ENCODE results near the gene DLG2.
"Not testable (repeated sequence)": the region's sequence is repeated elsewhere in the genome, so short reads cannot be mapped to it uniquely, and the experiment has no call there.

DLG2 gene

GRCh38 chr11:85316967-85317366 lies 310.2 kb downstream of the DLG2 start:
- no peak for DNase-seq (ENCODE audit: low read depth)

GRCh38 chr11:85313741-85314140 lies 313.4 kb downstream of the DLG2 start:
- no peak for DNase-seq (ENCODE audit: low read depth)

GRCh38 chr11:85310479-85310878 lies 316.7 kb downstream of the DLG2 start:
- no peak for DNase-seq (ENCODE audit: low read depth)

- DNase-seq (ENCODE audit: low read depth), result no peak
Measured at GRCh38 chr11:85307366-85307765, 319.8 kb downstream of the DLG2 start.

DNA sequence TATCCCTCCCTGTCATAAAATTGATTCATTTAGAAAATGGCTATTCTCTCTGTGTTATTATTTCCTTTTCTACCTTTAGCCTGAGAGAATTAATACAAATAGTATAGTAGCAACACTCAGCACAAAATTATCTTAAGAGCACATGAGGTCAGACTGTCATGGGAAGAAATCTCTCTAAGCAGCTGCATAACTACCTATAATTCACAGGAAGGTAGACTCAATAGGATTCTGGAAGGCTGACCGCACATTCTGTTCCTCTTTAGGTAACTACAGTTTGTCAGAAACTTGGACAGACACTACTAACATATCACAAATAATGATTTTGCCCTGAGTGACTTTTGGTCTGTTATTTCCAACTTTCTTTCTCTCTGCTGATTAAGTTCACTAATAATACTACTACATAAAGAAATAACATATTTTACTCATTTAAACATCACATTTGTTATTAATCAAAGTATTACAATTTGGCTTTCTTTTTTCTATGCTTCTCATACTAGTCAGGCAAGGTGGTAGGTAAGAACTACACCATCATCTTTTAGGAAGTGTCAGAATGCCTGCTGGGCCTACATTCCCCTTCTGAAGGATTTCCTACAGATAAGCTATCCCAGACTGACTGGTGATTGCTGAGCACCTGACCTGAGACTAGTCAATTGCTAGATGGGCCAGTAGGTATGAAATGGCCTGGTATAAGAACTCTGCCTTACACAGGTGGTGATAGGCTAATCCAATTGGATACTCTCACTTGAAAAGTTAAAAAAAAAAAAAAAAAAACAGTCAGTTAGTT lies 325.1 kb downstream of the DLG2 start:
- DNase-seq (ENCODE audit: low read depth), result no peak

DNA sequence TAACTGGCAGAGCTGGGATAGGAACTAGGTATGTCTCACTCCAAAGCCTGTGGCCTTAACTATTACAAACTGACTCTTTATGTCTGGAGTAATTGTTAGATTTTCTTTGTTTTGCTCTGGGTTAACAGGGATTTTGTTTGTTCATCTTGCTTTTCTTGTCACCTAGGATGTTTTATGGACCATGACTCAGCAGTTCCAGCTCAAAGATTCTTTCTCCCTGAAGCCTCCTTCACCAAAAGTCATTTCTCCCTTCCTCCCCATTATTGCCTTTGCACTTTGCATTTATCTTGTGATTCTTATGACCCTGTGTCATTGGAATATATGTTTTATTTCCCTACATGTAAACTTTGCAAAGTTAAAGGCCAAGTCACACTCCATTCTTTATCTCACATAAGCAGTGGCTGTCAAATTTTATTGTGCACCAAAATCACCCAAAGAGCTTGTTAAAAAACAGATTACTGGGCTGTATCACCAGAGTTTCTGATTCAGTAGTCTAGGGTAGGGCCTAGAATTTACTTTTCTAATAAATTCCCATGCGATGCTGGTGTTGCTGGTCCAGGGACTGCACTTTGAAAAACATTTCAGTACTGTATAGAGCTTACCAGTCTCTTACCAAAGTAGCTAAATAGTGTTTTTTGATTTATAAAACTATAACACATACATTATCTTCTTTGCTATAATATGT lies 327.7 kb downstream of the DLG2 start:
- no peak for DNase-seq (ENCODE audit: low read depth)

DNA sequence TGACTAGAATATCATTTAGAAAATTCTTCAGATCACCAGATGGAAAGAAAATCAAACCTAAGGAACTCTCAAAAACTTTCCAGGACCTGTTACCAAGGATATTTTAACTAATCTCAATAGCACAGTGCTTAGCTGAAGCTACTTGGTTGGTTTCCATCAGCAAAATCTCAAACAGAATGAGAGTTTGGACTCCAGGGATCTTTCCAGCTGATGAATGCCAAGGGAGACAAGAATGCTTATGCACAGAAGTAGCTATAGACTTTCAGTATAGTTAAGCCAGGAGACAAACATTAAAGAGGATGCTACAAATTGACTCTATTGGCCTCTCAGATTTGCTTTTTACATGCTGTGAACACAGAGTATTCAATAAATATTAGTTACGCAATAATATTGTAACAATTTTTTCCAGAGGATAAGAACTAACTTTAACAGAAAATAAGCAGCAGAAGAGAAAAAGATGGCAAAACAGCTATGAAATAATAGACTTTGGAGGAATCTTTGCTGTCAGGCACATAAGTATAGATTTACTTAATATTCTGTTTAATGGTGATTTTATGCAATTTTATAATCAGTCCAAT lies 331.4 kb downstream of the DLG2 start:
- no peak for DNase-seq (ENCODE audit: low read depth)

- DNase-seq (ENCODE audit: low read depth), result no peak
Measured at GRCh38 chr11:85281550-85281949, 345.6 kb downstream of the DLG2 start.

GRCh38 chr11:85279267-85279666 lies 347.9 kb downstream of the DLG2 start:
- no peak for DNase-seq (ENCODE audit: low read depth)

DNA sequence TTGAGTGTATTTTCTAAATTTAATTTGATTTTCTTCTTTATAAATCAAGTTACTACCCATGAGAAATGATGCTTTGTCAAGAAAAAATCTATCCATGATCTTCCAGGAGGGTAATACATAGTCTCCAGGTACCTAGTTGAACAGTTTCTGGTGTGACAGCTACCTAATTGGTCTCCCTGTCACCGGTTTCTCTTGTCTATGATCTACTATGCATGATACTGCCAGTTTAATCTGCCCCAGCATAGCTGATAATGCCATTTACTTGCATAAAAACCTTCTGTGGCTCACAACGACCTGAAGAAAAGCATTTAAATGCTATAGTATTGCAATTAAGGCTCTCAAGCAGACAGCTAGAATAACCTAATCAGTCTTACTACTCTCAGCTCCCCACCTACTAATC lies 349.5 kb downstream of the DLG2 start:
- DNase-seq (ENCODE audit: low read depth), result no peak

DNA sequence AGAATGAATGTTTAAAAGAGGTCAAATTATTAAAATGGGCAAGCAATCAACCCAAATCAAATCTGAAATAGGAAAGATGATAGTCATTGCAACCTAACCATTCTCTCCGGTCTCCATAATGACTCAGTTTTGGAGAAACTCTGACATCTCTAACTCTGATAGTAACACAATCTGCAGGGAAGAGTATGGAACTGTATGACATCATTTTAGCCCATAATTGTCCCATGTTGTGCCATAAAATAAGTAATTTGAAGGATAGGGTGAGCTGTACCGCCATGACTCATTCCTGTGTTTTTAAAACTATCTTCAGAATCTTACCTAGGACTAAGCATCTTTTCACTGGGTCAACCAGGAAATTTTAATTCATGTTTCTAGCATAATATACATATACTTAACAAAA lies 350.8 kb downstream of the DLG2 start:
- no peak for DNase-seq (ENCODE audit: low read depth)

DNA sequence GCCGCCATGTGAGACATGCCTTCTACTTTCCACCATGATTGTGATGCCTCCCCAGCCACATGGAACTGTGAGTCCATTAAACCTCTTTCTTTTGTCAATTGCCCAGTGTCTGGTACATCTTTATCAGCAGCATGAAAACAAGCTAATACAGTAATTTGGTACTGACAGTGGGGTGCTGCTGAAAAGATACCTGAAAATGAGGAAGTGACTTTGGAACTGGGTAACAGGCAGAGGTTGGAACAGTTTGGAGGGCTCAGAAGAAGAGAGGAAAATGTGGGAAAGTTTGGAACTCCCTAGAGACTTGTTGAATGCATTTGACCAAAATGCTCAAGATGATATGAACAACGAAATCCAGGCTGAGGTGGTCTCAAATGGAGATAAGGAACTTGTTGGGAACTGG lies 356.8 kb downstream of the DLG2 start:
- not testable (repeated sequence) for DNase-seq (ENCODE audit: low read depth)

DNA sequence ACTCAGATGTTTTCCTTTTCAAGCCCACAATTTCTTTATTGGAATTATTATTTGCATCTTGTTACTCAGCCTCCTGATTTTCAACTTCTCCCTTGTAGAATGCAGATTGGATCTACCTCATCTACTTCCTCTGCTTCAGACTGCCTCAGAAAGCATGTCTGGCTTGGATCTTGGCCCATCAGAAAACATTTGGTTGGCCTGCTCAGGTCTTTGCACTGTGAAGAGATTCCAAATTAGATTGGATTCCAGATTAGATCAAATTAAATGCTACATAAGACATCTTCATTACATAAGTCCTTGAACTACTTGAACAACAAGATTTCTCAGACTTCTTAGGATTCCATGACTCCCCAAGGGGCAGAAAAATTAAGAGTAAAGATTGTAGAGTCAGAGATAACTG lies 358.0 kb downstream of the DLG2 start:
- no peak for DNase-seq (ENCODE audit: low read depth)

DNA sequence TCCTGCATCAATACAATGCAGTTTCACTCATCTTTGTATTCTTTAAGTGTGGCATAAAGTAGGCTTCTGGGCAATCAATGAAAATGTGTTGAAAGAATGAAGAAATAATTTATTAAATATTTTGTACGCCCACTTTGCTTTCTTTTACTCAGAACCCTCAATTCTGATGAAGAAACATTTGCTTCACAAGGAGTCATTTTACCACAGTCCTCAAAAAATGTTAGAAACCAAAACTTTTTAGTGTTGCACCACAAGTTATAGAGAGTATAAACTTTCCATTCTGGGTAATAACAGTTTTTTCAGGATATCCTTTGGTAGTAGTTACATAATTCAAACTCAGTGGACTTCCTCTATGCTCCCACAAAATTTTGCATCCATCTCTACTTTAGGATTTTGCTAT lies 360.5 kb downstream of the DLG2 start:
- DNase-seq (ENCODE audit: low read depth), result no peak

DNA sequence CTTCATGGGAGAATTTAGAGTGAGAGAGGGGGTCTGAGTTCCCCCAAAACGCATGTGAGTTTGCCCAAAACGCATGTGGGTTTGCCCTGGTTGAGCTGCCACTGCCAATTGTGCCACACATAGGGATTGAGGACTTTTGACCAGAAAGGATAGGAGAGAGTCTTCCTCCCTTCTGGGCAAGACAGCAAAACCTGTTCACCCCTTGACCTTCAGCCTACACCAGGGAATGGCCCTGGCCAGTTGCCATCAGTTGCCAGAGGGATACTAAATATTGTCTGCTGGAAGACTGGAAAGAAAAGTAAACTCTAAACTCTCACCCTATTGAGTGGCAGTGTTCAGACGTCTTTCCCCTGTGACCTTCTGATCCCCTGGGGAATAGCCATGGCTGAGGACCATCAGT lies 363.8 kb downstream of the DLG2 start:
- DNase-seq (ENCODE audit: low read depth), result no peak

DNA sequence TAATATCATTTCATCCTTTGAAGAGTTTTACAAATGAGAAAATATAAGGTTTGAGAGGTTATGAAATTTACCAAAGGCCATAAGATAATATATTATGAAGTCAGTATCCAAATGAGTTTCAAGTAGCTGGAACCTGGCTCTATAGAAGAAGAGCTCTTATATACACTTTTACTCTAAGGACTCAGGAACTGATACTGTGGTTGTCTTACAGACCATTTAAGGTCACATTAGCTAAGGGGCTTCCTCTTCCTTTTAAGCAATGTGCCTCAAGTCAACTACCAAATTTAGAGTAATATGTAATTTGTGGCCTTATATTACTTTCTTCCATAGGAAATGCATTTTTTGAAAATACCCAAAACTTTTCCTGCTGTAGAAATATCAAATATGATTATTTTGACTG lies 369.3 kb downstream of the DLG2 start:
- no peak for DNase-seq (ENCODE audit: low read depth)

- DNase-seq (ENCODE audit: low read depth), result no peak
Measured at GRCh38 chr11:85256433-85256832, 370.7 kb downstream of the DLG2 start.

DNA sequence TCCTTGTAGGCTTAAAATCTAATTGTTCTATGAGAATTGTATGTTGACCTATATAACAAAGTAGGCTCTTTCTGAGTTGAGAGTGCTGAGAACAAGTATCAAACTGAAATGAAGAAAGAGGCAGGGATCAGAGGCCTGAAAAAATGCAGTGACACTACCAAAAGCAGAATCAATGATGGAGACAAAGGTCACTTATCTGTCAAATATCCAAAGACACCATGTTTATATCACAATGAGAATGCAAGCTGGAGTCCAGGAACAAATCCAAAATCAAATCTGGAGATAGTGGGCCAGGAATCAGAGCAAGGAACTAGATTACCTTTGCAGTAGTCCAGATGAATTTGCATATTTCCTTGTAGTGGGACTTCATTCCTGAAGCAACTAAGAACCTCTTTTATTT lies 377.7 kb downstream of the DLG2 start:
- no peak for DNase-seq (ENCODE audit: low read depth)

GRCh38 chr11:85247797-85248196 lies 379.3 kb downstream of the DLG2 start:
- DNase-seq (ENCODE audit: low read depth), result no peak

- DNase-seq (ENCODE audit: low read depth), result no peak
Measured at GRCh38 chr11:85238906-85239305, 388.2 kb downstream of the DLG2 start.

DNA sequence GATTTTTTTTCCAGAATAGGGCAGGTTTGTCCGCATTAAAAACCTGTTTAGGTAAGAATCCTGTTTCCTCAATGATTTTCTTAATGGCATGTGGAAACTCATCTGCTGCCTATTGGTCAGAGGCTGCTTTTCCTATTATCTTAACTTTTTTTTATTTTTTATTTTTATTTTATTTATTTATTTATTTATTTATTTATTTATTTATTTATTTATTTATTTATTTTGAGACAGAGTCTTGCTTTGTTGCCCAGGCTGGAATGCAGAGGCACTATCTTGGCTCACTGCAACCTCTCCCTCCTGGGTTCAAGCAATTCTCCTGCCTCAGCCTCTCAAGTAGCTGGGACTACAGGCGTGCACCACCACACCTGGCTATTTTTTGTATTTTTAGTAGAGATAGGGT lies 389.1 kb downstream of the DLG2 start:
- not testable (repeated sequence) for DNase-seq (ENCODE audit: low read depth)

DNA sequence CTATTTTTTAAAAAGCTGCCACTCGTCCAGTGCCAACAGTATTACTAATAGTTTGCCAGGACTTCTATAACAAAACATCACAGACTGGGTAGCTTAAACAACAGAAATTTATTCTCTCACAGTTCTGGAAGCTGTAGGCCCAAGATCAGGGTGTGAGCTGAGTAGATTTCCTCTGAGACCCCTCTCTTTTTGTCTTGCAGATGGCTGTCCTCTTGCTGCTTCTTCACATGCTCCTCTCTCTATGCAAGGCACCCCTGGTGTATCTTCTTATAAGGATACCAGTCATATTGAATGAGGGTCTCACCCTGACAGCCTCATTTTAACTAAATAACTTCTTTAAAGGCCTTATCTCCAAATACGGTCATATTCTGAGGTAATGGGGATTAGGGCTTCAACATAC lies 390.9 kb downstream of the DLG2 start:
- no peak for DNase-seq (ENCODE audit: low read depth)

DNA sequence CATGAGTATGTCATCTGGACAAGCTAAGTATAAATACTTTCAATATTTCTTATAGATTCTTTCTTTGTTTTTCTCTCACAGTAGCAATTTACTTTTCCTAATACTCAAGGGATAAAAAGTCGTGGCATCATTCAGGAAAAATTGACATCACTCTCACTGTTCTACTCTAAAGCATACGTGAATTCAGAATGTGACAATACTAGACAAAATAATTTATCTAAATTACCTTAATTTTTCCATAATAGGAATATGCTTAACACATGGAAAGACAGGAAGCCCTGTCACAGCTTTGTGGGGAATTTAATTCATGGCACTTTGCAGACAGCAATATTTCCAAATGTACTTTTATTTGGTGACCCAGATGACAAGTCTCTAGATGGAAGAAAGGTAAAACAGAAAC lies 394.6 kb downstream of the DLG2 start:
- DNase-seq (ENCODE audit: low read depth), result no peak

- DNase-seq (ENCODE audit: low read depth), result no peak
Measured at GRCh38 chr11:85231588-85231987, 395.6 kb downstream of the DLG2 start.
